ENCODE measurements around the gene KCNK15.

The KCNK15 gene

DNA sequence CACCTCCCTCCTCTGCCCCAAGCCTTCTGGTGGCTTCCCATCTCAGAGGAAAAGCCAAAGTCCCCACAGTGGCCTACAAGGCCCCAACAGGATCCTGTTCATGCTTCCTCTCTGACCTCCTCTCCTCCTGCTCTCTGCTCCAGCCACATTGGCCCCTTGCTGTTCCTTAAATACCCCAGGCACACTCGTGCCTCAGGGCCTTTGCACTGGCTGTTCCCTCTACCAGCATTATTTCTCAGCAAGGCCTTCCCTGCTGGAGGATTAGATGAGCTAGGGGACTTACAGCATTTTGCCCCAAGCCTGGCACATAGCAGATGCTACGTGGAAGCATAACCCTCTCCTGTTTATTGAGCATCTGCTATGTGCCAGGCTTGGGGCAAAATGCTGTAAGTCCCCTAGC is 22.7 kb upstream of the KCNK15 start:
- no peak overlapping the region for H3K27ac Mint-ChIP-seq
- no peaks in the 10 kb centered on the region for H3K4me1 Mint-ChIP-seq (ENCODE audit: low read depth)
- H3K9me3 Mint-ChIP-seq, result no peaks in the 10 kb centered on the region
- H3K4me3 Mint-ChIP-seq, result no peak overlapping the region
- H3K36me3 Mint-ChIP-seq (ENCODE audit: low read depth), result no peaks in the 10 kb centered on the region
- no peaks in the 10 kb centered on the region for H3K27me3 Mint-ChIP-seq
- intact Hi-C loops (cut with micrococcal nuclease), result no loop called here

DNA sequence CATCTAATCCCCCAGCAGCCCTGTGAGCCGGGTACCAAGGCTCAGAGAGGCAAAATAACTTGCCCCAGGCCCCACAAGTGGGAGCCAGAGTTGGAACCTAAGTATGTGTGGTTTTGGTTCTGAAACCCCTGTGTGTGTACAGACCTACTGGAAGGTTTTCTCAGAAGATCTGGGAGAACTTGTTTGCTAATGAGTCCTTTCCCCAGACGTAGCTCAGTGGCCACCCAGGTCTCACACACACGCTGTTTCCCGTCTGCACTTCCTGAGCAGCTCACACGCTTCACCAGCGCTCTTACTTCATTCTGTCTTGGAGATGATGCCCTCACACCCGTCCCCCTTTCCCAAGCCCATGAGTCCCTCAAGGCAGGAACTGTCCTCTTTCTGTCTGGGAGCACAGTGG is 22.3 kb upstream of the KCNK15 start:
- Mint-ChIP-seq H3K4me1 (ENCODE audit: low read depth) (no peaks in the 10 kb centered on the region), H3K27me3 (no peaks in the 10 kb centered on the region)

DNA sequence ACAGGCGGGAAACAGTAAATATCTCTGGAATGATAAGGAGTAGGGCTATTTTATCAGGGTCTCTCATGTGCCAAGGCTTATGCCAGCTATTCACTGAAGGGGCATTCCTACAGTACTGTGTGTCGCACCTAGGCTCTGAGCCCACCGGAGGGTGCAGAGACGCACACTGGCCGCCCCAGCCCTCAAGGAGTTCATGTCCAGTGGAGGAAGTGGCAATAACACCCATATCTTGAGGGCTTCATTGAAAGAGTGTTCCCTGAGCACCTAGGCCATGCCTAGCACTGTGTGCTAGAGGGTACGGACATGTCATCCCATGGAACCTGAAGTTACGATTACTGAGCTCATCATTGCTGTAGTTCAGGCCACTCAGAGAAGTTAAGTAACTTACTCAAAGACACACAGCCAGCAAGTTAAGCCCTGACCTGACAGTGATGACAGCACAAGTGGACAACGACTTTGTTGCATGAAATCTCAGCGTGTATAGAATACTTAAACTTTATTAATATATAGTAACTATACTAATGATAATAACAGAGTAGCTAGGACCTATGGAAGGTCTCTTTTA is 21.8 kb upstream of the KCNK15 start:
- Mint-ChIP-seq H3K4me3 (no peak overlapping the region), H3K9me3 (no peaks in the 10 kb centered on the region), H3K27me3 (peaks cover under 1% of the 10 kb centered on the region), H3K36me3 (ENCODE audit: low read depth) (no peaks in the 10 kb centered on the region), H3K27ac (no peak overlapping the region), H3K4me1 (ENCODE audit: low read depth) (peaks cover 5% of the 10 kb centered on the region)
- intact Hi-C loops (cut with micrococcal nuclease), result no loop called here

More for the DNA sequence above, 22.3 kb upstream of the KCNK15 start:
- Mint-ChIP-seq H3K36me3 (ENCODE audit: low read depth) (no peaks in the 10 kb centered on the region), H3K9me3 (no peaks in the 10 kb centered on the region), H3K4me3 (no peak overlapping the region), H3K27ac (no peak overlapping the region)
- intact Hi-C loops (cut with micrococcal nuclease), result no loop called here

DNA sequence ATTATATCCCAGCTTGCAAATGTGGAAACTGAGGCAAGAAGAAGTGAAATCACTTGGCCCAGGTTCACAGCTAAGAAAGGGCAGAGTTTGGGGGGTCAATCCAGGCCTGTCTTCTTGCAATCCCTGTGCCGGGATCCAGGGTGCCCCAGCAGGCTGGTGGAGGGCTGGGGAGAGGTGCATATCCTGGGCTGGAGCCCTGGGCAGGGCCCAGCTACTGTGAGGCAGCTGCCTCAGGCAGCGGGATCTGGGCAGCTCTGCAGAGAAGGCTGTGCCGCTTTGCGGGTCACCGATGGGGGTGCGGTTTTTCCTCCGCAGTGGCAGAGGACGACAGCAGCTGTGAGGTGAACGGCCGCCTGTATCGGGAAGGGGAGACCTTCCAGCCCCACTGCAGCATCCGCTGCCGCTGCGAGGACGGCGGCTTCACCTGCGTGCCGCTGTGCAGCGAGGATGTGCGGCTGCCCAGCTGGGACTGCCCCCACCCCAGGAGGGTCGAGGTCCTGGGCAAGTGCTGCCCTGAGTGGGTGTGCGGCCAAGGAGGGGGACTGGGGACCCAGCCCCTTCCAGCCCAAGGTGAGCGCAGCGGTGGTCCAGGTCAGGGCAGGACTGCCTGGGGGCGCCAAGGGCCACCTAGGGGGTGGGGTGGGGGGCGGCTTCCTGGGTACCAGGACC is 21.1 kb upstream of the KCNK15 start:
- Mint-ChIP-seq H3K27me3 (peaks cover 1% of the 10 kb centered on the region), H3K4me1 (ENCODE audit: low read depth) (peaks cover 7% of the 10 kb centered on the region), H3K4me3 (no peak overlapping the region), H3K36me3 (ENCODE audit: low read depth) (no peaks in the 10 kb centered on the region), H3K9me3 (no peaks in the 10 kb centered on the region), H3K27ac (no peak overlapping the region)
- intact Hi-C loops (cut with micrococcal nuclease), result no loop called here

DNA sequence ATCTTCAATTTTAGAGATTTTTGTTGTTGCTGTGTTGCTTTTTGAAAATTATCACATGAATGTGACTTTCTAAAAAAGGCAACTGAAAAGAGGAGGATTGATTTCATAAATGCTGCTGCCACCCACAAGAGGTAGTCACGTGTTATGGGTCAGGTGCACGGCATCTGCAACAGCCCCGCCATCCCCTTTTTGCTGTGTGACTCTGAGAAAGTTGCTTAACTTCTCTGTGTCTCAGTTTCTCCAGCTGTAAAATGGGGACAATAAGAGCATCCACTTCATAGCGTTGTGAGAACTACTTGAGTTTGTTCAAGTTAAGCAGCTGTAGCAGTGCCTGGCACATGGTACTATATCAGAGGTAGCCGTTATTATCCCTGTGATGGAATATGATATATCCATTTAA is 19.8 kb upstream of the KCNK15 start:
- H3K36me3 Mint-ChIP-seq (ENCODE audit: low read depth), result no peaks in the 10 kb centered on the region
- intact Hi-C loops (cut with micrococcal nuclease), result no loop called here
- H3K27me3 Mint-ChIP-seq, result peaks cover 1% of the 10 kb centered on the region
- no peak overlapping the region for H3K4me3 Mint-ChIP-seq
- peaks cover 7% of the 10 kb centered on the region for H3K4me1 Mint-ChIP-seq (ENCODE audit: low read depth)
- no peak overlapping the region for H3K27ac Mint-ChIP-seq
- no peaks in the 10 kb centered on the region for H3K9me3 Mint-ChIP-seq

DNA sequence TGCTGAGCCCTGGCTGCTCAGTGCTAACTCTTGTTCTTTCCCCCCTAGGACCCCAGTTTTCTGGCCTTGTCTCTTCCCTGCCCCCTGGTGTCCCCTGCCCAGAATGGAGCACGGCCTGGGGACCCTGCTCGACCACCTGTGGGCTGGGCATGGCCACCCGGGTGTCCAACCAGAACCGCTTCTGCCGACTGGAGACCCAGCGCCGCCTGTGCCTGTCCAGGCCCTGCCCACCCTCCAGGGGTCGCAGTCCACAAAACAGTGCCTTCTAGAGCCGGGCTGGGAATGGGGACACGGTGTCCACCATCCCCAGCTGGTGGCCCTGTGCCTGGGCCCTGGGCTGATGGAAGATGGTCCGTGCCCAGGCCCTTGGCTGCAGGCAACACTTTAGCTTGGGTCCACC is 18.6 kb upstream of the KCNK15 start:
- Mint-ChIP-seq H3K4me1 (ENCODE audit: low read depth) (peaks cover 7% of the 10 kb centered on the region), H3K4me3 (no peak overlapping the region), H3K9me3 (no peaks in the 10 kb centered on the region), H3K36me3 (ENCODE audit: low read depth) (no peaks in the 10 kb centered on the region), H3K27me3 (peaks cover 1% of the 10 kb centered on the region), H3K27ac (no peak overlapping the region)
- intact Hi-C loops (cut with micrococcal nuclease), result no loop called here

DNA sequence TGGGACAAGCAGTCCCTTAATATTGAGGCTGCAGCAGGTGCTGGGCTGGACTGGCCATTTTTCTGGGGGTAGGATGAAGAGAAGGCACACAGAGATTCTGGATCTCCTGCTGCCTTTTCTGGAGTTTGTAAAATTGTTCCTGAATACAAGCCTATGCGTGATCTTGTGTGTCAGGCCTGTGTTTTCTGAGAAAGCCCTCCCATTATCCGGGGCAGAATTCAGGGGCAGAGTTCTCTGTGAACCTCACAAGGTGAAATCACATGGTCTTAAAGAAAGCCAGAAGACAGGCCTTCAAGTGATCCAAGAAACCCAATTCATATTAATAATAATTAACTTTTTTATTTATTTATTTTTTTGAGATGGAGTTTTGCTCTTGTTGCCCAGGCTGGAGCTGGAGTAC is 18.0 kb upstream of the KCNK15 start:
- no peaks in the 10 kb centered on the region for H3K36me3 Mint-ChIP-seq (ENCODE audit: low read depth)
- H3K27ac Mint-ChIP-seq, result no peak overlapping the region
- peaks cover 2% of the 10 kb centered on the region for H3K27me3 Mint-ChIP-seq
- intact Hi-C loops (cut with micrococcal nuclease), result no loop called here
- H3K4me1 Mint-ChIP-seq (ENCODE audit: low read depth), result peaks cover 7% of the 10 kb centered on the region
- H3K4me3 Mint-ChIP-seq, result no peak overlapping the region
- no peaks in the 10 kb centered on the region for H3K9me3 Mint-ChIP-seq

DNA sequence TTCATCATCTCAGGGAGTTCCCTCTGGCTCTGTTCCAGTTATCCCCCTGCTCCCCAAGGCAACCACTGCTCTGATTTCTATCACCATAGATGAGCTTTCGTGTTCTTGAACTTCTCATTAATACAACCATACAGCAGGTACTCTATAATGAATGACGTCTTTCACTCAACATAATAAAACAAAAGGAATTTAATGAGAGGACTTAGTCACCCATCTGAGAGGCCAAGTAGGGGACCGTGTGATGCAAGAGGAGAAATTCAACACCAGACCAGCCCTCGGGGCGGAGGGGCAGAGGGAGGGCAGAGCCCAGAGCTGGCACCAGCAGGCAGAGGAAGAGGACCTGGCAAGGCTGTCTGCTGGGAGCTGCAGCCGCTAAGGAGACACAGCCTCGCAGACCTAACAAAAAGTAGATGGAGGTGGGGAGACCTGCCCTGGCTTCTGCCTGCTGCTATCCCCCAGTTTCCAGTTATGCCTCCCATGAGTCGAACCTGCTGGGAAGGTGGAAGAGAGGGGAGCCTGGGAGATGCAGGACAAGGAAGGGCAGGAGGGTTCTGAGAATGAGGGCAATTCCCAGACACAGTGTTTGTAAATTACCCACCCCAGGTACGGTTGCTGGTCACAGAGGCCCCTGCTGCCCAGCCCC is 16.7 kb upstream of the KCNK15 start:
- no peak overlapping the region for H3K4me3 Mint-ChIP-seq
- H3K4me1 Mint-ChIP-seq (ENCODE audit: low read depth), result peaks cover 15% of the 10 kb centered on the region
- H3K9me3 Mint-ChIP-seq, result no peaks in the 10 kb centered on the region
- no peaks in the 10 kb centered on the region for H3K36me3 Mint-ChIP-seq (ENCODE audit: low read depth)
- H3K27ac Mint-ChIP-seq, result peak overlapping the region; percentile 8
- peaks cover 3% of the 10 kb centered on the region for H3K27me3 Mint-ChIP-seq
- intact Hi-C loops (cut with micrococcal nuclease), result no loop called here

DNA sequence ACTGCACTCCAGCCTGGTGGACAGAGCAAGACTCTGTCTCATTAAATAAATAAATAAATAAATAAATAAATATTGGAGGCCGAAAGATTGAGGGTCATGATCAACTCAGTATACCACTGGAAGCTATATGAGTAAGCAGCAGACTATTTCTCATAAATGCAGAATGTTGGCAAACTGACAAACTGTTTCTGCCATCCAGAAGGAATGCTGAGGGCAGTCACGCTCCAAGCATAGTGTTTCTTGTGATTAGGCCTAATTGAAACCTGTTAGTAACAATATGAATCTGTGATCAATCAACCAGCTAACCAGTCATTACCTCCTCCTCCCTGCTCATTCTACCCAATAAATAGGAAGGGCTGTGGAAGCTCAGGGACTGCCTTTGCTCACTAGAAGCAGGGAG is 15.2 kb upstream of the KCNK15 start:
- Mint-ChIP-seq H3K27ac (no peak overlapping the region), H3K9me3 (no peaks in the 10 kb centered on the region), H3K36me3 (ENCODE audit: low read depth) (no peaks in the 10 kb centered on the region), H3K4me1 (ENCODE audit: low read depth) (peaks cover 15% of the 10 kb centered on the region), H3K4me3 (no peak overlapping the region), H3K27me3 (peaks cover 3% of the 10 kb centered on the region)
- intact Hi-C loops (cut with micrococcal nuclease), result no loop called here

DNA sequence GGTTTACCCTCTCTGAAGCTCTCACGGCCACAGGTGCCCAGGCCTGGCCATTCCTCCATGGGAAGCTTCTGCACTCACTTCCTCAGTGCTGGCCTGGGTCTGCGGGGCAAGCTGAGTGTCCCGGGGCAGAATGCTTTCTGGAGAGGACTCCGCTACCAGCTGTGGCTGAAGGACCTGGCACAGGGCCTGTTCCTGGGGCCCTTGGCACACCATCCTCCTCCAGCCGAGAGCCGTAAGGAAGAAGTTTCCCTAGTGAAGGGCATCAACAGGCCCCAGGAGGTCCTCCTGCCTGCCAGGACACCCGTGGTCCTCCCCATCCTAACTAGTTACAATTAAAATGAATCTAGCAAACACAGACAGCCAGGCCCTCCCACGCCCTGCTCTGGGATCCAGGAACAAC is 14.0 kb upstream of the KCNK15 start:
- no peaks in the 10 kb centered on the region for H3K36me3 Mint-ChIP-seq (ENCODE audit: low read depth)
- no peak overlapping the region for H3K4me3 Mint-ChIP-seq

DNA sequence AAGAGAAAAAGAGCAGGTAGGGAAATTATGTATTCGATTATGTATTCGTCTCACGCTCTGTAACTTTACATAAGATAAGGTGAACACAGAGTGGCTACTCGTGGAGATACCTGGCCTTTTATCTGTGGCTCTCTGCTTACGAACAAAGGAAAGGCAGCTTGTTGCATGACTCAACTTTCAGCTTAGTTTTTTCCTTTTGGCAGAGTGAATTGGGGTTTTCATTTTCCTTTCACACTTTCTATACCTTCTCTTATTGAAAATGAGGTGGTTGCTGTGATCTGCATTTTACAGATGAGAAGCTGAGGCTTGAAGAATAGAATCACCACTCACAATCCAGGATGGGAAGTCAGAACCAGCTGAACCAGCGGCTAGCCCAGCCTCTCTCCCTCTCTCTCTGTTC is 13.3 kb upstream of the KCNK15 start:
- Mint-ChIP-seq H3K27ac (no peak overlapping the region), H3K27me3 (peaks cover 3% of the 10 kb centered on the region), H3K4me1 (ENCODE audit: low read depth) (peaks cover 22% of the 10 kb centered on the region), H3K4me3 (no peak overlapping the region), H3K36me3 (ENCODE audit: low read depth) (no peaks in the 10 kb centered on the region), H3K9me3 (peaks cover 13% of the 10 kb centered on the region)
- intact Hi-C loops (cut with micrococcal nuclease), result no loop called here

More for the DNA sequence above, 14.0 kb upstream of the KCNK15 start:
- H3K9me3 Mint-ChIP-seq, result peaks cover 10% of the 10 kb centered on the region
- H3K27ac Mint-ChIP-seq, result no peak overlapping the region
- peaks cover 22% of the 10 kb centered on the region for H3K4me1 Mint-ChIP-seq (ENCODE audit: low read depth)
- intact Hi-C loops (cut with micrococcal nuclease), result no loop called here
- H3K27me3 Mint-ChIP-seq, result peaks cover 3% of the 10 kb centered on the region

DNA sequence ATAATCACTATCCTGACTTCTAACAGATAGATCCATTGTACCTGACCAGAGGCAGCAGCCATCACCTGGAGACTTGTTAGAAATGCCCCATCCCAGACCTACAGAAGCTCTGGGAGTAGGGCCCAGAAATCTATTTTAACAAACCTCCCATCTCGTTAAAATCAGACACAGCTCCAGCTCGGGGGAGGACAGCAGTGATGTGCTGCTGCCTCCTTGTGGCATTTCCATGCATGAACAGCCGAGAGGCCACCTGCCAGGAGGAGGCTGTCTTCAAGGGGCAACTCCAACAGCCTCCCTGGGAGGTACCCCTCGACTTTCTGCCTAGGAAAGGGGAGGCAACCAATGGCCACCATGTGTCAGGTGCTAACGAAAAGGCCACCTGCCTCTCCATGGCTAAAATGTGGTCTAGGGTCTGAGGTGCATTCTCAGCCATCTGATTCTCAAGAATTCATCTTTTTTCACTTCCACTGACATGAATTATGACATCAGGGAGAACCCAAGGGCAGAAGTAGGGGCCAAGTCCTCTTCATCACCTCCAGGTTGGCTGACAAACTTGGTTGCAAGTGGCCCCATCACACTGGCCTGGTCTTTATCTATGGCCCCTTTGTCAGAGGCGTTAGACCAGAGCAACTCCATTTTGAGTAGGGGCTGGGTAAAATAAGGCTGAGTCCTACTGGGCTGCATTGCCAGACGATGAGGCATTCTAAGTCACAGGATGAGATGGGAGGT is 12.2 kb upstream of the KCNK15 start:
- H3K4me3 Mint-ChIP-seq, result no peak overlapping the region
- peaks cover 21% of the 10 kb centered on the region for H3K4me1 Mint-ChIP-seq (ENCODE audit: low read depth)
- no peaks in the 10 kb centered on the region for H3K36me3 Mint-ChIP-seq (ENCODE audit: low read depth)
- intact Hi-C loops (cut with micrococcal nuclease), result loop anchor here (1.0 kb wide), 1 partner anchor 48 kb away; no protein-coding TSS in a partner anchor
- H3K9me3 Mint-ChIP-seq, result peaks cover 13% of the 10 kb centered on the region
- H3K27ac Mint-ChIP-seq, result no peak overlapping the region
- peaks cover 3% of the 10 kb centered on the region for H3K27me3 Mint-ChIP-seq

DNA sequence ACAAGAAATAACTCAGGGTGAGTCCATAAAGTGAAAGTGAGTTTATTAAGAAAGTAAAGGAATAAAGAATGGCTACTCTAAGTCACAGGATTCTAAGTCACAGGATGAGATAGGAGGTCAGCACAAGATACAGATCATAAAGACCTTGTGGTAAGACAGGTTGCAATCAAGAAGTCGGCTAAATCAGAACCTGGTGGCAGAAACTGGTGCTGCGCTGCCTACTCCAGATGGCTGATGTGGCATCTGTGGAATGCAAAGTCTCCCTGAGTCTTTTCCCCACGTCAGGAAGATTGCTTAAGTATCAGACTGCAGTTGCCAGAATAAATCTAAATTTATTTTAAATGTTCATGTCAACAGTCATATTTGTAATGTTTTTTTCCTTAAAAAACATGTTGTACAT is 10.7 kb upstream of the KCNK15 start:
- peaks cover 2% of the 10 kb centered on the region for H3K27me3 Mint-ChIP-seq
- intact Hi-C loops (cut with micrococcal nuclease), result no loop called here
- no peak overlapping the region for H3K27ac Mint-ChIP-seq
- H3K4me3 Mint-ChIP-seq, result no peak overlapping the region
- H3K9me3 Mint-ChIP-seq, result peaks cover 13% of the 10 kb centered on the region
- no peaks in the 10 kb centered on the region for H3K36me3 Mint-ChIP-seq (ENCODE audit: low read depth)
- peaks cover 14% of the 10 kb centered on the region for H3K4me1 Mint-ChIP-seq (ENCODE audit: low read depth)

DNA sequence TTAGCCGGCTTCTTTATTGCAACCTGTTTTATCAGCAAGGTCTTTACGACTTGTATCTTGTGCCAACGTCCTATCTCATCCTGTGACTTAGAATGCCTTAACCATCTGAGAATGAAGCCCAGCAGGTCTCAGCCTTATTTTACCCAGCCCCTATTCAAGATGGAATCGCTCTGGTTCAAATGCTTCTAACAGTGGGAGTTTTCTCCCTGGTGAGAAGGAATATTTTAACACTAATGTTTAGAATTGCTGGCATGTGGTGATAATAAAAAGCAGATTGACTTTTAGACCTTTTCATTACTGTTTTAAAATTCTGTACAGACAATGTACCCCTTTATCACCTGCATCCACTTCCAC is 9.9 kb upstream of the KCNK15 start:
- peaks cover 3% of the 10 kb centered on the region for H3K27me3 Mint-ChIP-seq
- no peaks in the 10 kb centered on the region for H3K36me3 Mint-ChIP-seq (ENCODE audit: low read depth)
- peak overlapping the region; percentile 51 for H3K4me3 Mint-ChIP-seq
- intact Hi-C loops (cut with micrococcal nuclease), result no loop called here
- peaks cover 13% of the 10 kb centered on the region for H3K9me3 Mint-ChIP-seq
- H3K27ac Mint-ChIP-seq, result peak overlapping the region; percentile 85
- peaks cover 14% of the 10 kb centered on the region for H3K4me1 Mint-ChIP-seq (ENCODE audit: low read depth)

All from dendritic cell treated with granulocyte-macrophage colony-stimulating factor and Interleukin-4, amounts not matched to agents 40 ng/mL and 50 ng/mL, for 4 days (primary cell).